ENCODE results near the gene NTSR1. TPM values are rescaled to one million over a fixed set of nuclear protein-coding genes. Genes with fewer than 3 reads are reported as not detected.

Gene NTSR1
- total RNA-seq, 1 experiment from 2014 or later, result 15.9 TPM

DNA sequence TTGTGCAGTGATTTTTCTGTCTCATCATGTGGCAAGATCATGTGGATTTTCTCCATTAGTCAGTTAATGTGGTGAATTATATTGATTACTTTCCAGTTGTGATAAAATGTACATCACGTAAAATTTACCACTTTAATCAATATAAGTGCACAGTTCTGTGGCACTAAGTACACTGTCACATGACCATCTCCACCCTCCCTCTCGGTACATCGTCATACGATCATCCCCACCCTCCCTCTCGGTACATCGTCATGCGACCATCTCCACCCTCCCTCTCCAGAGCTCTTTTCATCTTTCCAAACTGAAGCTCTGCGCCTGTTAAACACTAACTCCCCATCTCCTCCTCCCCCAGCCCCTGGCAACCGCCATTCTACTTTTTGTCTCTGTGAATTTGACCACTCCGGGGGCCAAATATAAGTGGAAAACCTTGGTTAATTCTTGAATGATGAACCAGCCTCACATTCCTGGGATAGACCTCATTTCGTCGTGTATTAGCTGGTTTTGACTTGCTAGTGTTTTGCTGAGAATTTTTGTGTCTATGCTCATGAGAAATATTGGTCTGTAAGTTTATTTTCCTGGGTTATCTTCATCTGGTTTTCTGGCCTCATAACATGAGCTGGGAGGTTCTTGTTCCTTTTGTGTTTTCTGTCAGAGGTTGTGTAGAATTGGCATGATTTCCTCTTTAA lies 10.8 kb downstream of the NTSR1 start:
- Histone ChIP-seq H3K4me1 (ENCODE audit: insufficient read depth, low read length, poor library complexity, severe bottlenecking) (no peaks in the 10 kb centered on the region), H3K27ac (ENCODE audit: low read depth, low read length, poor library complexity, severe bottlenecking) (no peak overlapping the region), H3K4me3 (ENCODE audit: low read depth, low read length, poor library complexity, severe bottlenecking) (no peak overlapping the region), H3K27me3 (replicated peaks; ENCODE audit: insufficient read depth, low read depth, low read length, poor library complexity) (no peaks in the 10 kb centered on the region), H3K36me3 (ENCODE audit: insufficient read depth, low read length, poor library complexity, severe bottlenecking) (no peaks in the 10 kb centered on the region), H3K9me3 (ENCODE audit: low read depth, low read length, poor library complexity, severe bottlenecking) (peaks cover 15% of the 10 kb centered on the region)
- TF ChIP-seq, protein P1, sequence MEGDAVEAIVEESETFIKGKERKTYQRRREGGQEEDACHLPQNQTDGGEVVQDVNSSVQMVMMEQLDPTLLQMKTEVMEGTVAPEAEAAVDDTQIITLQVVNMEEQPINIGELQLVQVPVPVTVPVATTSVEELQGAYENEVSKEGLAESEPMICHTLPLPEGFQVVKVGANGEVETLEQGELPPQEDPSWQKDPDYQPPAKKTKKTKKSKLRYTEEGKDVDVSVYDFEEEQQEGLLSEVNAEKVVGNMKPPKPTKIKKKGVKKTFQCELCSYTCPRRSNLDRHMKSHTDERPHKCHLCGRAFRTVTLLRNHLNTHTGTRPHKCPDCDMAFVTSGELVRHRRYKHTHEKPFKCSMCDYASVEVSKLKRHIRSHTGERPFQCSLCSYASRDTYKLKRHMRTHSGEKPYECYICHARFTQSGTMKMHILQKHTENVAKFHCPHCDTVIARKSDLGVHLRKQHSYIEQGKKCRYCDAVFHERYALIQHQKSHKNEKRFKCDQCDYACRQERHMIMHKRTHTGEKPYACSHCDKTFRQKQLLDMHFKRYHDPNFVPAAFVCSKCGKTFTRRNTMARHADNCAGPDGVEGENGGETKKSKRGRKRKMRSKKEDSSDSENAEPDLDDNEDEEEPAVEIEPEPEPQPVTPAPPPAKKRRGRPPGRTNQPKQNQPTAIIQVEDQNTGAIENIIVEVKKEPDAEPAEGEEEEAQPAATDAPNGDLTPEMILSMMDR (conservative IDR thresholded peaks at IDR 0.05; ENCODE audit: low read depth, low read length), result no peak
- TF ChIP-seq EZH2 (IDR thresholded peaks at IDR 0.05; ENCODE audit: borderline replicate concordance, low read depth, low read length, poor library complexity, severe bottlenecking), result no peak
- no peak for DNase-seq (ENCODE audit: low spot score)
- BruUV-seq (replicated peaks), result no TSS peak
- intact Hi-C loops (cut with micrococcal nuclease; ENCODE audit: unreplicated experiment), result no loop called here
- POLR2A ChIA-PET (ENCODE audit: low non-redundant PET), result no interaction called here
- CTCF ChIA-PET, result no interaction called here

DNA sequence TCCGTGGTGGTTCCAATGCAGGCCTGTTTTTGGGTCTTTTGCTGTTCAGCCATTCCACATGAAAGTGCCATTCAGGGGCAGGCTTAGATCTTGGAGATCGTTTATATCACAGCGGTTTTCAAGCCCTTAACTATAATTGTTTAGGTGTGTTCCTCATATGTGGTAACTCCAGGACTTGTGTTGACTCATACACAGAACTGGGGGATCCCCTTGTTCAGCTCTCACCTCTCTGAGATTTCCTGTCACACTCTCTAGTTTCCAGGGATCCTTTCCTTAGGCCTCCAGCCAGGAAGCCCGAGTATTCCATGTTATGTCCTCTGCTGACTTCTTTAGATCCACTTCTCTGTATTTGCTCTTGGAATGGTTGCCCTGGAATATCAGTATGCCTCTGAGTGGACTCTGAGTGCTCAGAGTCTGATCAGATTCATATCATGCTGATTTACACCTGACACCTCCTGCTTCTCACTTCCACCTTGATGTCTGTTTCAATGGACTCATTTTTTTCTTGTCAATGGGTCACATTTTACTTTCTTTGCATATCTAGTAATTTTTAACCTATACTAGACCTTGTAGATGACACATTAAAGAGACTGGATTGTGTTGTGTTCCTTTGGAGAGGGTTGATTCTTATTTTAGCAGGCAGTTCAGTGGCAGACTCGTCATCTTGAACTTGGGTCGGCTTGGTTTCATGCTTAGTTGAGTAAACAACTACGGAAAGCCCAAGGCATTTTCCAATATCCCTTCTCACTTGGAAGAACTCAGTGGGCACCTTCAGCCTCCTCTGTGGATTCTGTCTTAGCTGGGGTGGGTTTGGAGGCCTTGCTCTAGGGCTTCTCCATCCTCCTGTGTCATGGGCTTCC lies 13.1 kb downstream of the NTSR1 start:
- H3K27me3 ChIP-seq (replicated peaks; ENCODE audit: insufficient read depth, low read depth, low read length, poor library complexity), result no peaks in the 10 kb centered on the region
- ChIA-PET POLR2A (ENCODE audit: low non-redundant PET) (no interaction called here), CTCF (interaction anchor here (0.6 kb wide), 1 partner anchor 87 kb away, joined by 7 read pairs; no protein-coding TSS in a partner anchor)
- no peak for TF ChIP-seq EZH2 (IDR thresholded peaks at IDR 0.05; ENCODE audit: borderline replicate concordance, low read depth, low read length, poor library complexity, severe bottlenecking)
- no TSS peak for BruUV-seq (replicated peaks)
- no peak overlapping the region for H3K27ac ChIP-seq (ENCODE audit: low read depth, low read length, poor library complexity, severe bottlenecking)
- peaks cover 15% of the 10 kb centered on the region for H3K9me3 ChIP-seq (ENCODE audit: low read depth, low read length, poor library complexity, severe bottlenecking)
- H3K4me3 ChIP-seq (ENCODE audit: low read depth, low read length, poor library complexity, severe bottlenecking), result no peak overlapping the region
- no peak for DNase-seq (ENCODE audit: low spot score)
- no peaks in the 10 kb centered on the region for H3K4me1 ChIP-seq (ENCODE audit: insufficient read depth, low read length, poor library complexity, severe bottlenecking)
- H3K36me3 ChIP-seq (ENCODE audit: insufficient read depth, low read length, poor library complexity, severe bottlenecking), result no peaks in the 10 kb centered on the region
- intact Hi-C loops (cut with micrococcal nuclease; ENCODE audit: unreplicated experiment), result no loop called here

DNA sequence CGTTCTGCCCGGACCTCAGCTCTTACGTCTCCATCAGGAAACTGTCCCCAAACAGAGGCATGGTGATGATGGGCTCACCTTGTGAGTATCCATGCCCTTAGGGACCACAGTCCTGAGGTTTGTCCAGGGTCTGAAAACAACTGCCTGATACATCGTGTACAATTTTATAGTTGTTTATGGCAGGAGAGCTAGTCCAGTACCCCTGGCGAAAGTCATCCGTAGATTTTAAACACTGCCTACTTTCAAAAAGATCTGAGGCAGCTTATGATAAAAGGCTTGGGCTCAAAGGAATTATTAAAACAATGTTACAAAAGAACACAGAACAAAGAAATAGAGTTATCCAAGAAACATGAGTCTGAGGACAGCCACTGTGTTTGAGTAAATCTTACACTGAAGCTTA lies 14.0 kb downstream of the NTSR1 start:
- POLR2A ChIA-PET (ENCODE audit: low non-redundant PET), result no interaction called here
- intact Hi-C loops (cut with micrococcal nuclease; ENCODE audit: unreplicated experiment), result no loop called here
- BruUV-seq (replicated peaks), result no TSS peak
- no peaks in the 10 kb centered on the region for H3K4me1 ChIP-seq (ENCODE audit: insufficient read depth, low read length, poor library complexity, severe bottlenecking)
- no peak overlapping the region for H3K4me3 ChIP-seq (ENCODE audit: low read depth, low read length, poor library complexity, severe bottlenecking)
- CTCF ChIA-PET, result interaction anchor here (0.6 kb wide), 1 partner anchor 86 kb away, joined by 7 read pairs; no protein-coding TSS in a partner anchor
- no peak for TF ChIP-seq EZH2 (IDR thresholded peaks at IDR 0.05; ENCODE audit: borderline replicate concordance, low read depth, low read length, poor library complexity, severe bottlenecking)
- TF ChIP-seq, protein P1 (conservative IDR thresholded peaks at IDR 0.05; ENCODE audit: low read depth, low read length), result no peak
- H3K27me3 ChIP-seq (replicated peaks; ENCODE audit: insufficient read depth, low read depth, low read length, poor library complexity), result no peaks in the 10 kb centered on the region
- no peak for DNase-seq (ENCODE audit: low spot score)
- H3K27ac ChIP-seq (ENCODE audit: low read depth, low read length, poor library complexity, severe bottlenecking), result no peak overlapping the region
- H3K9me3 ChIP-seq (ENCODE audit: low read depth, low read length, poor library complexity, severe bottlenecking), result peaks cover 15% of the 10 kb centered on the region
- no peaks in the 10 kb centered on the region for H3K36me3 ChIP-seq (ENCODE audit: insufficient read depth, low read length, poor library complexity, severe bottlenecking)
